ENCODE measurements around the gene XKR7. TPM values are rescaled to one million over a fixed set of nuclear protein-coding genes. Genes with fewer than 3 reads are reported as not detected.

XKR7 gene
- total RNA-seq, 1 donor from 2014 or later, result 0.17 TPM

DNA sequence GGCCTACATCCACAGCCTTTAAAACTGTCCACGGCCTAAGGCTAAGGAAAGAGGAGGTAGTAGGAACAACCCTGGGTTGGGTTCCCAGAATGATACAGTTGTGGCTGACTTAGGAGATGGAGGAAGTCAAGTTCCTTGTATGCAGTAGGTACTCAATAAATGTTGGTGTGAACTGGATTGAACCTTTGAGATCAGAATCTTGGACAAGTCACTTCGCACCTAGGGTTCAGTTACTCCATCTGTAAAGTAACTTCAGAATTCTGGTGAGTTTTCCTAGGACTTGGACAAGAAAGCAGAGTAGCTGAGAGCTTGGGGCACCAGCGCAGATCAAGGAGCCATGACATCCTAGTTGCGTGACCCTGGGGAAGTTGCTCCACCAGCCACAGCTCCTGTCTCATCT, 9.1 kb downstream of the XKR7 start:
- no peak for DNase-seq (ENCODE audit: low read depth)
- TF ChIP-seq, protein P1, sequence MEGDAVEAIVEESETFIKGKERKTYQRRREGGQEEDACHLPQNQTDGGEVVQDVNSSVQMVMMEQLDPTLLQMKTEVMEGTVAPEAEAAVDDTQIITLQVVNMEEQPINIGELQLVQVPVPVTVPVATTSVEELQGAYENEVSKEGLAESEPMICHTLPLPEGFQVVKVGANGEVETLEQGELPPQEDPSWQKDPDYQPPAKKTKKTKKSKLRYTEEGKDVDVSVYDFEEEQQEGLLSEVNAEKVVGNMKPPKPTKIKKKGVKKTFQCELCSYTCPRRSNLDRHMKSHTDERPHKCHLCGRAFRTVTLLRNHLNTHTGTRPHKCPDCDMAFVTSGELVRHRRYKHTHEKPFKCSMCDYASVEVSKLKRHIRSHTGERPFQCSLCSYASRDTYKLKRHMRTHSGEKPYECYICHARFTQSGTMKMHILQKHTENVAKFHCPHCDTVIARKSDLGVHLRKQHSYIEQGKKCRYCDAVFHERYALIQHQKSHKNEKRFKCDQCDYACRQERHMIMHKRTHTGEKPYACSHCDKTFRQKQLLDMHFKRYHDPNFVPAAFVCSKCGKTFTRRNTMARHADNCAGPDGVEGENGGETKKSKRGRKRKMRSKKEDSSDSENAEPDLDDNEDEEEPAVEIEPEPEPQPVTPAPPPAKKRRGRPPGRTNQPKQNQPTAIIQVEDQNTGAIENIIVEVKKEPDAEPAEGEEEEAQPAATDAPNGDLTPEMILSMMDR (conservative IDR thresholded peaks at IDR 0.05; ENCODE audit: low read depth, low read length), result no peak
- no peak overlapping the region for H3K4me3 ChIP-seq (ENCODE audit: low read depth, low read length)

DNA sequence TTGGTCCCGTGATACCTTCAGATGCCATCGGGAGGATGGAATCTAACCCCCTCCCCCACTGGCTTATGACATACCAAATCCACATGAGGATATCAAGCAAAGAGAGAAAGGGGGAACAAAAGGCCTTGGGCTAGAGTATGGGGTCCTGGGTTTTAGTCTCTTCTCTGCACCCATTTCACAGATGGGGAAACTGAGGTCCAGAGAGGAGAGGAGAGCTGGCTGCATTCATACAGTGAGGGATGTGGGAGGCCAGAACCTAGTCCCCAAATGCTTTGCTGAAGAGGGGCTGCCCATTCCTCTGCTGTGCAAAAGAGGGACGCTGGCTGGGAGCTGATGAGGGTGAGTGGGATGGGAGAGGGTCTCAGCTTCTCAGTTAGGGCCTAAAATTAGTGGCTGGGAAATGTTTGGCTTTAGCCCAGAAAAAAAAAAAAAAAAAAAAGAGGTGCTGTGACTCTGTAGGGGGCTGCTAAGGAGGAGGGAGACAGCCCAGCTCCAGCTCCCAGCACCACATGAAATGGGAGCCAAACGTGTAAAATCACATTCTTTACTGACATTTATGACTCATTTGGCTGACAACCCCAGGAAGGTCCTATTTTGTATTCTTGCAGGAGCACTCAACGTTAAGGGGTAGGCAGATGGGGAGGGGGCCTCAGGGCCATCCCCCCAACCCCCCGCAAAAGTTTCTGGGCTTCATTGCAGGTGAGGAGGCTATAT, 11.9 kb downstream of the XKR7 start:
- DNase-seq (ENCODE audit: low read depth), result no peak
- TF ChIP-seq, protein P1 (conservative IDR thresholded peaks at IDR 0.05; ENCODE audit: low read depth, low read length), result no peak
- H3K4me3 ChIP-seq (ENCODE audit: low read depth, low read length), result no peak overlapping the region

GRCh38 chr20:31981784-31982183, 13.8 kb downstream of the XKR7 start:
- DNase-seq (ENCODE audit: low read depth), result no peak
- no peak overlapping the region for H3K4me3 ChIP-seq (ENCODE audit: low read depth, low read length)
- TF ChIP-seq, protein P1 (conservative IDR thresholded peaks at IDR 0.05; ENCODE audit: low read depth, low read length), result no peak

DNA sequence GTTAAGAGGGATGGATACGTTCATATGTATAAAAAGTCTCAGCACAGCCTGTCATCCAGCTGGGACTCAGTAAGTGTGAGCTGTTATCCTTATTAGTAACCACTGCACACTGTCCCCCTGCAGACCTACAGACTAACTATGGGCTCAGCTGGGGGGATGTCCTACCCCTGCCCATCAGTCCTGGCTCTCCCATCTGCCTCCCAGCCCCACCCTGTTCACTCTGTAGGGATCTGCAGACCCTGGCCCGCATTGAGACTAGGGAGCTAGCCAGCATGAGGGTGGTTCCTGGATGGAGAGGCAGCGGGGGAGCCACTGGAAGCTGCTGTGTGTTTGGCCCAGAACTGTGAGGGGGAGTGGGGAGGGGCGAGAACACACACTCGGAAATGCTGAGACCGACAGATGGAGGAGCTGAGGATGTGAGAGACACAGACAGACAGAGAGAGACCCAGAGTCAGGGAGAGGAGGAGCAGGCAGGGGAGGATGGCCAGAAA, 17.1 kb downstream of the XKR7 start:
- H3K4me3 ChIP-seq (ENCODE audit: low read depth, low read length), result no peak overlapping the region
- TF ChIP-seq, protein P1 (conservative IDR thresholded peaks at IDR 0.05; ENCODE audit: low read depth, low read length), result no peak
- no peak for DNase-seq (ENCODE audit: low read depth)

DNA sequence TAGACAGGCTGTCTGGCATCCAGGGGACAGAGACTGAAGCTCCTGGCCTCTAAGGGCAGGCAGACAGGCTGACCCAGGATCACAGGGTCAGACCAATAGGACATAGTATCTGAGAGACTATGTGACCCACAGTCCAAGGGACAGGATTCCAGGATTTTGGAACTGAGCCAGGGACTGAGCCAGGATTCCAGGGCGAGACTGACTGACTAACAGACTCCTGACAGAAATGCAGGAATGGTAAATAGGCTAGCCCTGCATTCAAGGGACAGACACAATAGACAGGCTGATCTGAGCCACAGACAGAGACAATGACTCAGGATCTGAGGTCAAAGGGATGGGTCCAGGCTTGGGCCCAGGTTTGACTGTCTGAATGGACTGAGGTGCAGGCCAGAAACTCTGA, 19.8 kb downstream of the XKR7 start:
- peak; percentile 26 for DNase-seq (ENCODE audit: low read depth)

GRCh38 chr20:31988430-31989015, 20.6 kb downstream of the XKR7 start:
- no peak for DNase-seq (ENCODE audit: low read depth)
- H3K4me3 ChIP-seq (ENCODE audit: low read depth, low read length), result no peak overlapping the region
- TF ChIP-seq, protein P1 (conservative IDR thresholded peaks at IDR 0.05; ENCODE audit: low read depth, low read length), result no peak

More for the DNA sequence above, 19.8 kb downstream of the XKR7 start:
- no peak overlapping the region for H3K4me3 ChIP-seq (ENCODE audit: low read depth, low read length)
- TF ChIP-seq, protein P1 (conservative IDR thresholded peaks at IDR 0.05; ENCODE audit: low read depth, low read length), result no peak

Data from epithelial cell of proximal tubule (primary cell).